ENCODE measurements around the gene CEP170.

The CEP170 gene

DNA sequence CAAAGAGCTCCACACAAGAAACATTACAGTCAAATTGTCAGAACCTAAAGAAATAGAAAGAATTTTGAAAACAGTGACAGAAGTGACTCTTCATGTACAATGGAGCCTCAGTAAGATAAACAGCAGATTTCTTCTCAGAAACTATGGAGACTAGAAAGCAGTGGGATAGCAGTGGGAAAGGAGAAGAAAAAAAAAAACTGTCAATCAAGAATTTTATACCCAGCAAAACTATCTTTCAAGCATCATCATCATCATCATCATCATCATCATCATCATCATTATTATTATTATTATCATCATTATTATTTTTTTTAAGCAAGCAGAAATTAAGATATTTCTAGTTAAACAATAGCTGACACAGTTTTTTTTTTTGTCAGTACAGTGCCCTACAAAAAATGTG, 24.2 kb downstream of the CEP170 start:
- no peak overlapping the region for H3K27ac ChIP-seq (ENCODE audit: poor library complexity, severe bottlenecking)
- no peak for DNase-seq (ENCODE audit: low spot score)

GRCh38 chr1:243229526-243229925, 25.6 kb downstream of the CEP170 start:
- Histone ChIP-seq H3K4me1 (ENCODE audit: insufficient read depth, poor library complexity, severe bottlenecking) (no peaks in the 10 kb centered on the region), H3K27ac (ENCODE audit: poor library complexity, severe bottlenecking) (no peak overlapping the region), H3K9me3 (ENCODE audit: severe bottlenecking) (peaks cover 5% of the 10 kb centered on the region), H3K27me3 (ENCODE audit: insufficient read depth, poor library complexity, severe bottlenecking) (no peaks in the 10 kb centered on the region), H3K4me3 (ENCODE audit: severe bottlenecking) (no peak overlapping the region), H3K36me3 (ENCODE audit: low read depth) (peaks cover 24% of the 10 kb centered on the region; the same call in 1 of the 2 replicates)
- no peak for DNase-seq (ENCODE audit: low spot score)
- TF ChIP-seq CTCF (IDR thresholded peaks at IDR 0.05; ENCODE audit: poor library complexity, severe bottlenecking) = no peak
- no peak for ATAC-seq (ENCODE audit: low read depth)

More for the DNA sequence above, 24.2 kb downstream of the CEP170 start:
- no peak for TF ChIP-seq CTCF (IDR thresholded peaks at IDR 0.05; ENCODE audit: poor library complexity, severe bottlenecking)
- Histone ChIP-seq H3K4me3 (ENCODE audit: severe bottlenecking) (no peak overlapping the region), H3K36me3 (ENCODE audit: low read depth) (peaks cover 19% of the 10 kb centered on the region; the same call in 1 of the 2 replicates), H3K4me1 (ENCODE audit: insufficient read depth, poor library complexity, severe bottlenecking) (no peaks in the 10 kb centered on the region), H3K27me3 (ENCODE audit: insufficient read depth, poor library complexity, severe bottlenecking) (no peaks in the 10 kb centered on the region), H3K9me3 (ENCODE audit: severe bottlenecking) (peaks cover 5% of the 10 kb centered on the region)
- ATAC-seq (ENCODE audit: low read depth) = no peak

GRCh38 chr1:243227622-243228021, 27.5 kb downstream of the CEP170 start:
- Histone ChIP-seq H3K4me1 (ENCODE audit: insufficient read depth, poor library complexity, severe bottlenecking) (no peaks in the 10 kb centered on the region), H3K9me3 (ENCODE audit: severe bottlenecking) (peaks cover 5% of the 10 kb centered on the region), H3K27ac (ENCODE audit: poor library complexity, severe bottlenecking) (no peak overlapping the region), H3K36me3 (ENCODE audit: low read depth) (peaks cover 33% of the 10 kb centered on the region), H3K27me3 (ENCODE audit: insufficient read depth, poor library complexity, severe bottlenecking) (no peaks in the 10 kb centered on the region), H3K4me3 (ENCODE audit: severe bottlenecking) (no peak overlapping the region)
- no peak for TF ChIP-seq CTCF (IDR thresholded peaks at IDR 0.05; ENCODE audit: poor library complexity, severe bottlenecking)
- ATAC-seq (ENCODE audit: low read depth) (no peak), DNase-seq (ENCODE audit: low spot score) (no peak)

DNA sequence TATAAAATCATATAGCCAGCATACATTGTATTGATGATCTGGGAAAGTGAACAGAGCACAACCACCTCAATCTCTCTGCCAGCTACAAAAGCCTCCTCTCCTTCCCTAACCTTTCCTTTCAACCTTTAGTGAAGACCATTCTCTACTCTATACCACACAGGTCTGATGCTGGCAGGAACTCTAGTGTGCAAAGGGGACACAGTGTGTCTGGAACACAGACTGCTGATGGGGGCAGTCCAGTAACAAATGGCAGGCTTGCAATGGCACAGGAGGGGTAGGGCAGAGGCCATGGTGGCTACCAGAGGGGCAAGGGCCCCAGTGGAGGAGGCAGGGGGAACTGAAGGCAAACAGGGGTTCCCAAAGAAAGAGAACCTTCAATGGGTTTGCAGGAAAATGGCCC, 37.0 kb downstream of the CEP170 start:
- Histone ChIP-seq H3K4me3 (ENCODE audit: severe bottlenecking) (no peak overlapping the region), H3K27ac (ENCODE audit: poor library complexity, severe bottlenecking) (no peak overlapping the region), H3K27me3 (ENCODE audit: insufficient read depth, poor library complexity, severe bottlenecking) (no peaks in the 10 kb centered on the region), H3K36me3 (ENCODE audit: low read depth) (peaks cover 44% of the 10 kb centered on the region), H3K9me3 (ENCODE audit: severe bottlenecking) (no peaks in the 10 kb centered on the region), H3K4me1 (ENCODE audit: insufficient read depth, poor library complexity, severe bottlenecking) (peaks cover 8% of the 10 kb centered on the region)
- ATAC-seq (ENCODE audit: low read depth) (no peak), DNase-seq (ENCODE audit: low spot score) (no peak)
- TF ChIP-seq CTCF (IDR thresholded peaks at IDR 0.05; ENCODE audit: poor library complexity, severe bottlenecking) = no peak

GRCh38 chr1:243217349-243217748, 37.7 kb downstream of the CEP170 start:
- Histone ChIP-seq H3K9me3 (ENCODE audit: severe bottlenecking) (no peaks in the 10 kb centered on the region), H3K27ac (ENCODE audit: poor library complexity, severe bottlenecking) (no peak overlapping the region), H3K4me1 (ENCODE audit: insufficient read depth, poor library complexity, severe bottlenecking) (peaks cover 13% of the 10 kb centered on the region), H3K4me3 (ENCODE audit: severe bottlenecking) (no peak overlapping the region), H3K36me3 (ENCODE audit: low read depth) (peaks cover 39% of the 10 kb centered on the region), H3K27me3 (ENCODE audit: insufficient read depth, poor library complexity, severe bottlenecking) (no peaks in the 10 kb centered on the region)
- TF ChIP-seq CTCF (IDR thresholded peaks at IDR 0.05; ENCODE audit: poor library complexity, severe bottlenecking) = no peak
- ATAC-seq (ENCODE audit: low read depth) = no peak
- DNase-seq (ENCODE audit: low spot score) = no peak
